Body of pancreas (tissue), 4 donors: ENCODE results near the gene PLPPR1. TPM values are rescaled to one million over a fixed set of nuclear protein-coding genes. Genes with fewer than 3 reads are reported as not detected.

Experiments
- ATAC-seq: fragments of 150-250 bp; one replicate; pipeline ENCODE4 v1.9.1; 2016
- DNase-seq, 4 donors: peaks; one replicate each; pipeline ENCODE4 v3.0.0-alpha.2; 2019
- H3K27ac ChIP-seq, 4 donors: fragments of 200-600 bp; sonication (generic); 1 replicate in 3 of 4; 2 replicates in 1 of 4; pipeline versions ENCODE4 v1.5.1 to v1.6.1; 2016 to 2019; ENCODE audit warnings: mild to moderate bottlenecking in 1 of 4, mixed read lengths in 1 of 4, moderate library complexity in 1 of 4
- H3K27me3 ChIP-seq, 2 donors: fragments of 200-600 bp; sonication (generic); one replicate each; pipeline ENCODE4 v1.6.0; 2016; ENCODE audit warnings: mild to moderate bottlenecking in 1 of 2
- H3K36me3 ChIP-seq, 2 donors: fragments of 200-600 bp; sonication (generic); replicated peaks in 1 of 2; 2 replicates each; pipeline ENCODE4 v1.5.1; 2016; ENCODE audit warnings: low read depth in 2 of 2; ENCODE audit not compliant: insufficient read depth in 1 of 2
- H3K4me1 ChIP-seq: fragments of 200-600 bp; sonication (generic); one replicate; pipeline ENCODE4 v1.6.0; 2016
- H3K4me3 ChIP-seq, 2 donors: fragments of 200-600 bp; sonication (generic); 1 replicate in 1 of 2; 2 replicates in 1 of 2; pipeline ENCODE4 v1.5.1; 2016 to 2019
- H3K9me3 ChIP-seq, 3 donors: fragments of 200-600 bp; sonication (generic); 1 replicate in 2 of 3; 2 replicates in 1 of 3; pipeline ENCODE4 v1.5.1; 2016
- CTCF ChIP-seq, 7 experiments: fragments of 450-650 bp in 4 of 7; fragments of 200-600 bp in 3 of 7; sonication (generic) in 3 of 7; IDR thresholded peaks; one replicate each; pipeline ENCODE4 v1.5.1; 2016 to 2019; ENCODE audit warnings: antibody characterized with exemption in 7 of 7
- POLR2A ChIP-seq, 3 donors: fragments of 450-650 bp; IDR thresholded peaks; one replicate each; pipeline ENCODE4 v1.6.1; 2016; ENCODE audit warnings: antibody characterized with exemption in 3 of 3, mild to moderate bottlenecking in 2 of 3
- WGBS, 2 donors: methylation state at CpG; one replicate each; pipeline ENCODE4 v1.1.5; 2017; 5-methylcytosine and 5-hydroxymethylcytosine counted together
- intact Hi-C: fragments of 100-400 bp; cut with DNase I; formaldehyde crosslinking; loops from one replicate; pipeline ENCODE4 v1.15.1; 2023
- total RNA-seq, 2 donors: library from RNA; depleted of rRNA; stranded (reverse); fragments of >200 nt; gene quantifications; one replicate each; pipeline ENCODE4 v1.1.0, GENCODE V29; 2016

The PLPPR1 gene
- total RNA-seq, 2 donors from 2014 or later: 0.26 TPM; not detected in 1

- WGBS, 2 donors: 82 to 90% methylated on average over 5 of the region's 5 CpGs
- H3K36me3 ChIP-seq: no peaks in the 10 kb centered on the region
- ATAC-seq (no peak), DNase-seq (no peak)
- no peaks in the 10 kb centered on the region for H3K27me3 ChIP-seq
- no peak overlapping the region for H3K4me3 ChIP-seq
- intact Hi-C loops: no loop called here
- H3K27ac ChIP-seq: no peak overlapping the region
- no peaks in the 10 kb centered on the region for H3K9me3 ChIP-seq
- TF ChIP-seq POLR2A (IDR thresholded peaks at IDR 0.05) (no peak), CTCF (IDR thresholded peaks at IDR 0.05) (no peak)
- no peaks in the 10 kb centered on the region for H3K4me1 ChIP-seq
These were observed 55.1 kb downstream of the PLPPR1 start for GRCh38 chr9:101083448-101084202.

GRCh38 chr9:101087426-101087825 lies 58.9 kb downstream of the PLPPR1 start:
- no peak for ATAC-seq
- intact Hi-C loops: no loop called here
- 53 to 60% methylated on average over 3 of the region's 3 CpGs for WGBS, 2 donors
- H3K4me1 ChIP-seq: no peaks in the 10 kb centered on the region
- no peaks in the 10 kb centered on the region for H3K27me3 ChIP-seq
- no peaks in the 10 kb centered on the region for H3K9me3 ChIP-seq
- no peak overlapping the region for H3K27ac ChIP-seq
- no peak for DNase-seq
- TF ChIP-seq POLR2A (IDR thresholded peaks at IDR 0.05) (no peak), CTCF (IDR thresholded peaks at IDR 0.05) (no peak)
- no peak overlapping the region for H3K4me3 ChIP-seq
- no peaks in the 10 kb centered on the region for H3K36me3 ChIP-seq

- TF ChIP-seq POLR2A (IDR thresholded peaks at IDR 0.05): no peak
- no peak for TF ChIP-seq CTCF (IDR thresholded peaks at IDR 0.05)
- Histone ChIP-seq H3K4me1 (peaks cover 5% of the 10 kb centered on the region), H3K4me3 (no peak overlapping the region), H3K27ac (no peak overlapping the region), H3K27me3 (no peaks in the 10 kb centered on the region), H3K9me3 (no peaks in the 10 kb centered on the region), H3K36me3 (no peaks in the 10 kb centered on the region)
- no peak for DNase-seq
- no peak for ATAC-seq
- intact Hi-C loops: no loop called here
- 27 to 47% methylated on average over 1 of the region's 1 CpG for WGBS, 2 donors
These were observed 64.4 kb downstream of the PLPPR1 start for GRCh38 chr9:101092922-101093321.

GRCh38 chr9:101093620-101094019 lies 65.1 kb downstream of the PLPPR1 start:
- TF ChIP-seq CTCF (IDR thresholded peaks at IDR 0.05): no peak
- no peak for TF ChIP-seq POLR2A (IDR thresholded peaks at IDR 0.05)
- no peaks in the 10 kb centered on the region for H3K27me3 ChIP-seq
- no peak for ATAC-seq
- intact Hi-C loops: no loop called here
- H3K4me1 ChIP-seq: peaks cover 5% of the 10 kb centered on the region
- no peaks in the 10 kb centered on the region for H3K9me3 ChIP-seq
- no peaks in the 10 kb centered on the region for H3K36me3 ChIP-seq
- DNase-seq: no peak
- no peak overlapping the region for H3K27ac ChIP-seq
- H3K4me3 ChIP-seq: no peak overlapping the region

- no peaks in the 10 kb centered on the region for H3K27me3 ChIP-seq
- H3K4me1 ChIP-seq: peaks cover 5% of the 10 kb centered on the region
- intact Hi-C loops: no loop called here
- DNase-seq (no peak), ATAC-seq (no peak)
- 57 to 61% methylated on average over 1 of the region's 1 CpG for WGBS, 2 donors
- no peak for TF ChIP-seq POLR2A (IDR thresholded peaks at IDR 0.05)
- no peak for TF ChIP-seq CTCF (IDR thresholded peaks at IDR 0.05)
- no peak overlapping the region for H3K4me3 ChIP-seq
- no peaks in the 10 kb centered on the region for H3K36me3 ChIP-seq
- H3K9me3 ChIP-seq: no peaks in the 10 kb centered on the region
- no peak overlapping the region for H3K27ac ChIP-seq
These were observed 66.2 kb downstream of the PLPPR1 start for GRCh38 chr9:101094686-101095085.
